ENCODE data around the gene TXLNB. TPM values are rescaled to one million over a fixed set of nuclear protein-coding genes. Genes with fewer than 3 reads are reported as not detected.

The TXLNB gene
- total and polyA plus RNA-seq, 9 donors: 2.3 to 7.9 (median 5.0) TPM

GRCh38 chr6:139254196-139254595, 37.6 kb downstream of the TXLNB start:
- Histone ChIP-seq H3K27me3 (no peaks in the 10 kb centered on the region), H3K4me3 (no peak overlapping the region), H3K9me3 (no peaks in the 10 kb centered on the region), H3K36me3 (no peaks in the 10 kb centered on the region), H3K27ac (no peak overlapping the region), H3K4me1 (ENCODE audit: insufficient read depth) (peaks cover 16% of the 10 kb centered on the region)
- no peak for DNase-seq
- TF ChIP-seq EP300 (IDR thresholded peaks at IDR 0.05) (no peak), POLR2A (IDR thresholded peaks at IDR 0.05) (no peak), CTCF (IDR thresholded peaks at IDR 0.05) (no peak)
- 80 to 88% (median 85%) methylated on average over 2 of the region's 2 CpGs for WGBS, 3 donors
- intact Hi-C loops (cut with DNase I): no loop called here

DNA sequence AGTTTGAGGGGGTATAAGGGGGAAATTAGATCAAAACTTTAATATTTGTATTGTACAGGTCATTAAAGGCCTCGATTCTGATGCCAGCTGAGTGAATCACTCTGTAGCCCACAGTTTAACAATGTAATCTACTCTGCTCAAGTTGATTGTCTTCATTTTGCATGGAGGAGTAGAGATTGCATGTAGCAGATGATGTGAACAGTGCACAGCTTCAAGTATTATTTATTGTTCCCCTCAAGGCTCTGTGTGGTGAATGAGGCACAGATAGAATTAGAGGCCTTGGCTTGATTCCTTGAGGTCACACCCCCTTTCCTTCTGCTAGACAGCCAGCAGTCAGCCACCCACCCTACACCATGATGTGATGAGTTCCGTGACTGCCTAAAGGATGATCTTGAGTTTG, 38.1 kb downstream of the TXLNB start:
- intact Hi-C loops (cut with DNase I): no loop called here
- TF ChIP-seq CTCF (IDR thresholded peaks at IDR 0.05): no peak
- TF ChIP-seq POLR2A (IDR thresholded peaks at IDR 0.05): no peak
- no peak for TF ChIP-seq EP300 (IDR thresholded peaks at IDR 0.05)
- Histone ChIP-seq H3K36me3 (no peaks in the 10 kb centered on the region), H3K9me3 (no peaks in the 10 kb centered on the region), H3K27ac (no peak overlapping the region), H3K27me3 (no peaks in the 10 kb centered on the region), H3K4me3 (no peak overlapping the region), H3K4me1 (ENCODE audit: insufficient read depth) (peaks cover 16% of the 10 kb centered on the region)
- WGBS, 3 donors: 80 to 84% (median 84%) methylated on average over 2 of the region's 2 CpGs
- DNase-seq: no peak

DNA sequence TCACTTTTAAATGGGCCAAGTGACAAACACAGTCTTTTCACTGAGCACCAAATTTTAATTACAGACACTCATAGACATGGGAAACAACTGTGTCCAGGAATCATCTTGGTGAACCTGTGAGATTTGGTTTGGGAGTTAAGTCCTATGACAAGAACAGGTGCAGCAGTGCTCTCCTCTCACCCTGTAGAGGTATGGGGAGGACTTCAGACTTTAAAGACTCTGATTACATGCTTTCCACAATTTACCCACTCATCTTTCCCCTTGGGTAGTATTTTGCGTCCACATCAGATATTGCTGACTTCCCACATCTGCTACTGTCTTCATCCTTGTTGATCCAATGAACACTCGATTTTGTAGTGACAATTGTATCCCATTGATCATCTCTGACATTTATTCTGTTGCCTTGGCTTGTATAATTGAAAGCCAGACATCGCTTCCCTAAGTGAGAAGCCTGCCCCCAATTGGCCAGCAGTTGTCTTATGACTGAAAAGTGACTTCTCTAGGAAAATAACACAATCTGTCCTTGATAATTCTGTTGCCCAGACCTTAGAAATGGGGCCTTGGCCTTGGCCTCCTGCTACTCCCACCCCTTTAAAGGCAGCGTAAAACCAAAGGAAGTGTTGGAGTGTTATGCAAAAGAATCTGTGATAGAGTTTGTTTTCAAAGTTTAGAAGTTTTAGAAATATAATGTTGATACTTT, 40.0 kb downstream of the TXLNB start:
- no peak overlapping the region for H3K4me3 ChIP-seq
- no peaks in the 10 kb centered on the region for H3K9me3 ChIP-seq
- H3K4me1 ChIP-seq (ENCODE audit: insufficient read depth): peaks cover 12% of the 10 kb centered on the region
- intact Hi-C loops (cut with DNase I): no loop called here
- 16 to 33% (median 30%) methylated on average over 4 of the region's 4 CpGs for WGBS, 3 donors
- TF ChIP-seq CTCF (IDR thresholded peaks at IDR 0.05) (no peak), POLR2A (IDR thresholded peaks at IDR 0.05) (no peak), EP300 (IDR thresholded peaks at IDR 0.05) (no peak)
- DNase-seq: peak; percentile 48 to 63 (median 59)
- peak overlapping the region; percentile 44 to 77 for H3K27ac ChIP-seq
- no peaks in the 10 kb centered on the region for H3K27me3 ChIP-seq
- no peaks in the 10 kb centered on the region for H3K36me3 ChIP-seq

DNA sequence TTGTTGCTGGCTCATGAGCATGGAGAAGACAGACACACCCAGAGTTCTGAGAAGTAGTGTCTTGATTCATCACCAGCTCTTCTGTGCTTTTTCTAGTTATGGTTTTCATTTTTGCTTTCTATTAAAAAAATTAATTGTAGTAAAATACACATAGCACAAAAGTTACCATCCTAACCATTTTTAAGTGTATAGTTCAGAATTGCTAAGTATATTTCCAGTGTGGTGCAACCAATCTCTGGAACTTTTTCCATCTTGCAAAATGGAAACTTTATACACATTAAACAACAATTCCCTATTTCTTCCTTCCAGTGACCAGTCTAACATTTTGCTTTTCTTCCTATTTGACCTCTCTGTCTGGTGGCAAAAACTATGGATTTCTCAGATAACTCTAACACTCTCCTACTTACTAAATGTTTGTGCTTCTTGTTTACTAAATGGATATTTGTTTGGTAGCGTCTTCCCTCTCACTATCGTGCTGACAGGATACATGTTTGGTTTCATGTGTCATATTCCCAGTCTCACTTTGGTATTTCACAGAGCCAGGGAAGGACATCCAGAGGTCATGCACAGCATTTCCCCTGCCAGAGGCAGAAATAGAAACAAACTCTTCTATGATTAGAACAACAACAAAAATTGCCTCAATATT, 40.6 kb downstream of the TXLNB start:
- DNase-seq: no peak
- no peaks in the 10 kb centered on the region for H3K36me3 ChIP-seq
- WGBS, 3 donors: 15 to 19% (median 16%) methylated on average over 2 of the region's 2 CpGs
- peak overlapping the region; percentile 44 to 77 for H3K27ac ChIP-seq
- intact Hi-C loops (cut with DNase I): no loop called here
- no peak for TF ChIP-seq POLR2A (IDR thresholded peaks at IDR 0.05)
- TF ChIP-seq EP300 (IDR thresholded peaks at IDR 0.05): no peak
- TF ChIP-seq CTCF (IDR thresholded peaks at IDR 0.05): no peak
- no peaks in the 10 kb centered on the region for H3K27me3 ChIP-seq
- H3K4me3 ChIP-seq: no peak overlapping the region
- H3K9me3 ChIP-seq: no peaks in the 10 kb centered on the region
- peaks cover 12% of the 10 kb centered on the region for H3K4me1 ChIP-seq (ENCODE audit: insufficient read depth)
